ENCODE measurements around the gene MAP2K7. TPM values are rescaled to one million over a fixed set of nuclear protein-coding genes. Genes with fewer than 3 reads are reported as not detected.
"Not testable (repeated sequence)": the region's sequence is repeated elsewhere in the genome, so short reads cannot be mapped to it uniquely, and the experiment has no call there.

The MAP2K7 gene
- total RNA-seq, 2 experiments from 2014 or later: 36.8 to 37.0 TPM

DNA sequence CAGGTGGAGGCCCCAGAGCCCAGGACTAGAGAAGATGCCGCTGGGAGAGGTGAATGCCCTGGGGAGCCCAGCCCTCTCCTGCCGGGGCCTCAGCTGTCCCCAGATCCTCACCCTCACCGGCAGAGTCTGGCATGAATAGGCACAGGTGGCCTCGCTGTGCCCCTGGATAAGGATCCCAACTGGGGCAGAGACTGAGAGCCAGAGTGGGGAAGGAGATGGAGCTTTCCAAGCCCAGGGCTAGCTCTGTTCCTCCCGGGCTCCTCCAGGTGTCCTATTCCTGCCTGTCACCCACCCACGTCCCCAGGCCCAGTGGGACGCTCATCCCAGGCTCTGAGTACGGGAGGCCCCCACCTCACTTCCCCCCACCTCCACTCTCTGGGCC, 46.0 kb upstream of the MAP2K7 start:
- ChIA-PET POLR2A (interaction anchor here (0.5 to 0.9 kb wide), 3 partner anchors 15 to 70 kb away, joined by 3 read pairs; no protein-coding TSS in a partner anchor), CTCF (interaction anchor here (1.0 to 2.5 kb wide), 3 partner anchors 11 to 71 kb away, joined by 3 to 8 read pairs (median 3); no protein-coding TSS in a partner anchor)
- intact Hi-C loops (cut with micrococcal nuclease): loop anchor here (10.0 kb wide), 1 partner anchor 67 kb away; the partner anchor contains the start of genes CTXN1 and SNAPC2
- peaks cover 12% of the 10 kb centered on the region for H3K27me3 Mint-ChIP-seq
- ATAC-seq: no peak
- H3K27ac Mint-ChIP-seq: no peak overlapping the region
- DNase-seq: no peak
- H3K9me3 Mint-ChIP-seq: no peaks in the 10 kb centered on the region
- peaks cover 8% of the 10 kb centered on the region for H3K4me1 Mint-ChIP-seq (ENCODE audit: low read depth)
- no peak for TF ChIP-seq CTCF (IDR thresholded peaks at IDR 0.05)
- H3K4me3 Mint-ChIP-seq: no peak overlapping the region
- H3K36me3 Mint-ChIP-seq (ENCODE audit: low read depth): no peaks in the 10 kb centered on the region

- no peak overlapping the region for H3K27ac Mint-ChIP-seq
- CTCF ChIA-PET: interaction anchor here (1.0 to 2.5 kb wide), 3 partner anchors 11 to 71 kb away, joined by 3 to 8 read pairs (median 3); no protein-coding TSS in a partner anchor
- peaks cover 12% of the 10 kb centered on the region for H3K27me3 Mint-ChIP-seq
- H3K4me1 Mint-ChIP-seq (ENCODE audit: low read depth): peaks cover 4% of the 10 kb centered on the region
- no peaks in the 10 kb centered on the region for H3K36me3 Mint-ChIP-seq (ENCODE audit: low read depth)
- POLR2A ChIA-PET: interaction anchor here (0.7 to 0.9 kb wide), 2 partner anchors 14 to 54 kb away, joined by 3 read pairs; no protein-coding TSS in a partner anchor
- intact Hi-C loops (cut with micrococcal nuclease): loop anchor here (10.0 kb wide), 1 partner anchor 67 kb away; the partner anchor contains the start of genes CTXN1 and SNAPC2
- no peak overlapping the region for H3K4me3 Mint-ChIP-seq
- no peak for TF ChIP-seq CTCF (IDR thresholded peaks at IDR 0.05)
- no peaks in the 10 kb centered on the region for H3K9me3 Mint-ChIP-seq
- DNase-seq (peak; percentile 36), ATAC-seq (no peak)
Observed at GRCh38 chr19:7858109-7858770, 45.4 kb upstream of the MAP2K7 start.

DNA sequence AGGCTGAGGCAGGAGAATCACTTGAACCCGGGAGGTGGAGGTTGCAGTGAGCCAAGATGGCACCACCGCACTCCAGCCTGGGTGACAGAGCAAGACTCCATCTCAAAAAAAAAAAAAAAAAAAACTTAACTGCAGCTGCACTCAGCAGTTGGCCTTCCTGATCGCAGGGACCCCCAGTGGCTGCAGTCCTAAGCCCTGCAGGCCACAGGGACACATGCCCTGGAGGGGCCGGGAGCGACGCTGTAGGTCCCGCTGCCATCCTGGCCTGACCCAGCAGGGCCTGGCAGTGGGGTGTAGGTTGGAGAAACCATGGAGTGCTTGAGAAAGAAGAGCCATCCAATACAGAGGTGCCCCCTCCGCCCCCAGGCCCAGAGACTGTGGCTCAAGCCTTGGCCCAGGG, 44.6 kb upstream of the MAP2K7 start:
- peaks cover 19% of the 10 kb centered on the region for H3K27me3 Mint-ChIP-seq

GRCh38 chr19:7859831-7860713, 43.6 kb upstream of the MAP2K7 start:
- TF ChIP-seq CTCF (IDR thresholded peaks at IDR 0.05): no peak
- CTCF ChIA-PET: interaction anchor here (1.4 to 2.3 kb wide), 2 partner anchors 7 to 9 kb away, joined by 4 to 22 read pairs; no protein-coding TSS in a partner anchor
- no peak for DNase-seq
- Mint-ChIP-seq H3K27me3 (peaks cover 24% of the 10 kb centered on the region), H3K27ac (no peak overlapping the region), H3K36me3 (ENCODE audit: low read depth) (no peaks in the 10 kb centered on the region), H3K4me3 (no peak overlapping the region), H3K4me1 (ENCODE audit: low read depth) (peaks cover 5% of the 10 kb centered on the region), H3K9me3 (no peaks in the 10 kb centered on the region)
- no peak for ATAC-seq
- intact Hi-C loops (cut with micrococcal nuclease): loop anchor here (10.0 kb wide), 1 partner anchor 65 kb away; the partner anchor contains the start of genes CTXN1 and SNAPC2
- POLR2A ChIA-PET: interaction anchor here (1.6 kb wide), 1 partner anchor 31 kb away, joined by 4 read pairs; no protein-coding TSS in a partner anchor

More for the DNA sequence above, 44.6 kb upstream of the MAP2K7 start:
- ATAC-seq; H3K4me3 Mint-ChIP-seq; H3K36me3 Mint-ChIP-seq (ENCODE audit: low read depth); H3K4me1 Mint-ChIP-seq (ENCODE audit: low read depth); POLR2A ChIA-PET; H3K27ac Mint-ChIP-seq; H3K9me3 Mint-ChIP-seq; DNase-seq: not testable (repeated sequence)
- CTCF ChIA-PET: interaction anchor here (2.5 kb wide), 1 partner anchor 10 kb away, joined by 8 read pairs; no protein-coding TSS in a partner anchor
- intact Hi-C loops (cut with micrococcal nuclease): loop anchor here (10.0 kb wide), 1 partner anchor 66 kb away; the partner anchor contains the start of genes CTXN1 and SNAPC2
